OCI-LY7 (cell line): ENCODE measurements around the gene AKT3. TPM values are rescaled to one million over a fixed set of nuclear protein-coding genes. Genes with fewer than 3 reads are reported as not detected.

Experiments used
- BruUV-seq: library from RNA; stranded (reverse); fragments of 400-500 nt; replicated peaks from 2 replicates; lab custom pipeline; 2021; lab: Mats Ljungman, UMichigan
- CTCF ChIA-PET: fragments of 300-600 bp; sonication (Branson Sonifier 250); formaldehyde crosslinking; loops from one replicate; lab custom pipeline; 2022; ENCODE audit warnings: antibody characterized with exemption; ENCODE audit not compliant: unreplicated experiment; lab: Charles Lee
- POLR2A ChIA-PET: fragments of 300-600 bp; sonication (Branson Sonifier 250); formaldehyde crosslinking; loops from one replicate; lab custom pipeline; 2022; ENCODE audit warnings: antibody characterized with exemption; lab: Charles Lee
- DNase-seq: peaks from one replicate; pipeline ENCODE4 v3.0.0-alpha.2; 2015; ENCODE audit warnings: low spot score
- H2AFZ ChIP-seq: fragments of 200-600 bp; sonication (generic), shearing (Covaris generic); 2 replicates; pipeline ENCODE4 v1.6.1; 2014; ENCODE audit warnings: mild to moderate bottlenecking, antibody characterized with exemption, low read length, moderate library complexity
- H3K27ac ChIP-seq: fragments of 200-600 bp; sonication (generic); 2 replicates; pipeline ENCODE4 v1.5.1; 2014; ENCODE audit warnings: mixed run types, low read depth, mild to moderate bottlenecking, moderate library complexity, low read length, inconsistent platforms; ENCODE audit not compliant: poor library complexity, severe bottlenecking
- H3K36me3 ChIP-seq: fragments of 200-600 bp; sonication (generic); 2 replicates; pipeline ENCODE4 v1.6.1; 2014; ENCODE audit warnings: mild to moderate bottlenecking, antibody characterized with exemption, low read length, moderate library complexity, mixed read lengths; ENCODE audit not compliant: insufficient read depth
- H3K4me1 ChIP-seq: fragments of 200-600 bp; sonication (generic); 2 replicates; pipeline ENCODE4 v1.5.1; 2014; ENCODE audit warnings: mild to moderate bottlenecking, low read length; ENCODE audit not compliant: insufficient read depth, poor library complexity, severe bottlenecking
- H3K4me2 ChIP-seq: fragments of 200-600 bp; sonication (generic); 2 replicates; pipeline ENCODE4 v1.6.1; 2014; ENCODE audit warnings: mild to moderate bottlenecking, low read length
- H3K4me3 ChIP-seq: fragments of 200-600 bp; sonication (generic); 2 replicates; pipeline ENCODE4 v1.5.1; 2014; ENCODE audit warnings: mild to moderate bottlenecking, low read depth, low read length; ENCODE audit not compliant: poor library complexity, severe bottlenecking
- H3K79me2 ChIP-seq: fragments of 200-600 bp; sonication (generic); 2 replicates; pipeline ENCODE4 v1.6.1; 2016; ENCODE audit warnings: low read depth, mild to moderate bottlenecking, low read length, moderate library complexity, mixed read lengths; ENCODE audit not compliant: insufficient read depth
- H3K9me2 ChIP-seq: fragments of 200-600 bp; sonication (generic); 2 replicates; pipeline ENCODE4 v1.6.1; 2016; ENCODE audit warnings: mild to moderate bottlenecking, low read length, mixed read lengths; ENCODE audit not compliant: insufficient read depth
- H3K9me3 ChIP-seq: fragments of 200-600 bp; sonication (generic); 2 replicates; pipeline ENCODE4 v1.6.1; 2014; ENCODE audit warnings: mild to moderate bottlenecking, mixed run types, low read length, mixed read lengths
- H4K20me1 ChIP-seq: fragments of 200-600 bp; sonication (generic); 2 replicates; pipeline ENCODE4 v1.6.1; 2014; ENCODE audit warnings: mild to moderate bottlenecking, antibody characterized with exemption, low read length, moderate library complexity, mixed read lengths; ENCODE audit not compliant: insufficient read depth
- EZH2phosphoT487 ChIP-seq: fragments of 200-600 bp; sonication (generic); IDR thresholded peaks from 2 replicates; pipeline ENCODE4 v1.6.1; 2018; ENCODE audit warnings: low read depth, borderline replicate concordance, mild to moderate bottlenecking, mixed run types, antibody characterized with exemption, low read length, moderate library complexity, mixed read lengths
- intact Hi-C: fragments of 100-400 bp; cut with micrococcal nuclease; formaldehyde crosslinking; loops from one replicate; pipeline ENCODE4 v1.10.0; 2022; ENCODE audit not compliant: unreplicated experiment
- total RNA-seq, 2 experiments: library from RNA; depleted of rRNA in 1 of 2; stranded (reverse); fragments of >200 nt in 1 of 2; shearing (Covaris generic) in 1 of 2; gene quantifications; 2 replicates each; pipeline ENCODE4 v1.2.3, GENCODE V29; 2014 to 2022
- TF ChIP-seq, protein P1 (sequence below): fragments of 200-600 bp; sonication (generic); conservative IDR thresholded peaks from 2 replicates; pipeline ENCODE4 v1.5.1; 2014; ENCODE audit warnings: mild to moderate bottlenecking, antibody characterized with exemption, low read length, moderate library complexity, mixed read lengths

AKT3 gene
- total RNA-seq, 2 experiments from 2014 or later: 0.29 TPM; not detected in 1

GRCh38 chr1:243715285-243715684 is 134.8 kb downstream of the AKT3 start:
- intact Hi-C loops: no loop called here
- no peaks in the 10 kb centered on the region for H3K79me2 ChIP-seq
- H3K4me1 ChIP-seq: no peaks in the 10 kb centered on the region
- H3K9me3 ChIP-seq: no peaks in the 10 kb centered on the region
- H3K9me2 ChIP-seq: no peaks in the 10 kb centered on the region
- no peak overlapping the region for H2AFZ ChIP-seq
- no peak overlapping the region for H3K4me2 ChIP-seq
- no peak for TF ChIP-seq EZH2phosphoT487
- TF ChIP-seq, protein P1, sequence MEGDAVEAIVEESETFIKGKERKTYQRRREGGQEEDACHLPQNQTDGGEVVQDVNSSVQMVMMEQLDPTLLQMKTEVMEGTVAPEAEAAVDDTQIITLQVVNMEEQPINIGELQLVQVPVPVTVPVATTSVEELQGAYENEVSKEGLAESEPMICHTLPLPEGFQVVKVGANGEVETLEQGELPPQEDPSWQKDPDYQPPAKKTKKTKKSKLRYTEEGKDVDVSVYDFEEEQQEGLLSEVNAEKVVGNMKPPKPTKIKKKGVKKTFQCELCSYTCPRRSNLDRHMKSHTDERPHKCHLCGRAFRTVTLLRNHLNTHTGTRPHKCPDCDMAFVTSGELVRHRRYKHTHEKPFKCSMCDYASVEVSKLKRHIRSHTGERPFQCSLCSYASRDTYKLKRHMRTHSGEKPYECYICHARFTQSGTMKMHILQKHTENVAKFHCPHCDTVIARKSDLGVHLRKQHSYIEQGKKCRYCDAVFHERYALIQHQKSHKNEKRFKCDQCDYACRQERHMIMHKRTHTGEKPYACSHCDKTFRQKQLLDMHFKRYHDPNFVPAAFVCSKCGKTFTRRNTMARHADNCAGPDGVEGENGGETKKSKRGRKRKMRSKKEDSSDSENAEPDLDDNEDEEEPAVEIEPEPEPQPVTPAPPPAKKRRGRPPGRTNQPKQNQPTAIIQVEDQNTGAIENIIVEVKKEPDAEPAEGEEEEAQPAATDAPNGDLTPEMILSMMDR: no peak
- DNase-seq: no peak
- POLR2A ChIA-PET: no interaction called here
- H3K27ac ChIP-seq: no peak overlapping the region
- no peaks in the 10 kb centered on the region; the same call in 1 of the 2 replicates for H4K20me1 ChIP-seq
- CTCF ChIA-PET: no interaction called here
- no TSS peak for BruUV-seq
- H3K36me3 ChIP-seq: no peaks in the 10 kb centered on the region
- H3K4me3 ChIP-seq: no peak overlapping the region

GRCh38 chr1:243713470-243714186 is 136.4 kb downstream of the AKT3 start:
- H3K27ac ChIP-seq: no peak overlapping the region
- no peak overlapping the region for H2AFZ ChIP-seq
- BruUV-seq: no TSS peak
- TF ChIP-seq, protein P1: no peak
- no peak for TF ChIP-seq EZH2phosphoT487
- intact Hi-C loops: no loop called here
- no peaks in the 10 kb centered on the region for H3K9me2 ChIP-seq
- no peaks in the 10 kb centered on the region for H3K4me1 ChIP-seq
- no peak overlapping the region for H3K4me3 ChIP-seq
- CTCF ChIA-PET: no interaction called here
- no peak for DNase-seq
- no peak overlapping the region for H3K4me2 ChIP-seq
- H3K79me2 ChIP-seq: no peaks in the 10 kb centered on the region
- no peaks in the 10 kb centered on the region for H3K9me3 ChIP-seq
- POLR2A ChIA-PET: interaction anchor here (1.6 kb wide), 1 partner anchor 9 kb away, joined by 4 read pairs; no protein-coding TSS in a partner anchor
- H3K36me3 ChIP-seq: no peaks in the 10 kb centered on the region
- no peaks in the 10 kb centered on the region; the same call in 1 of the 2 replicates for H4K20me1 ChIP-seq

DNA sequence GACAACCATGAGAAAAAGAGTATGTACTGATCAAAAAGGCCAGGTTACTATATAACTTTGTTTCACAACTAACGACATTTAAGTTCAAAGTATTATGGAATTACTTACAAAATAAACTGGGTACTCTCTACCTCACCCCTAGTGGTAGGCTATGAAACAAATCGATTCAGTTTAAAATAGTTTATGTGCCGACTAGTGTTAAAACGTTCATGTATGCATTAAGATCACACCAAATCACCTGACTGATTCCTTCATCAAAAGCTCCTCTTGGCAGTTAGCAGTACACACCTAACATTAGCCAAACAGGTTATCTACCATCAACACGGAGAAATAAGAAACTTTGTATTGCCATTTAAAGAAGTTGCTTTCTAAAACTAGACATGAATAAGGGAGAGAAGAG is 137.1 kb downstream of the AKT3 start:
- CTCF ChIA-PET: no interaction called here
- intact Hi-C loops: no loop called here
- no peak overlapping the region for H3K4me2 ChIP-seq

More for the DNA sequence above, 137.1 kb downstream of the AKT3 start:
- Histone ChIP-seq H3K4me3 (no peak overlapping the region), H3K36me3 (no peaks in the 10 kb centered on the region), H3K9me2 (no peaks in the 10 kb centered on the region), H4K20me1 (no peaks in the 10 kb centered on the region; the same call in 1 of the 2 replicates), H3K9me3 (no peaks in the 10 kb centered on the region), H2AFZ (no peak overlapping the region), H3K27ac (no peak overlapping the region), H3K79me2 (no peaks in the 10 kb centered on the region), H3K4me1 (no peaks in the 10 kb centered on the region)
- DNase-seq: no peak
- TF ChIP-seq, protein P1: peak; percentile 61
- TF ChIP-seq EZH2phosphoT487: no peak
- BruUV-seq: no TSS peak
- POLR2A ChIA-PET: interaction anchor here (1.4 to 1.6 kb wide), 2 partner anchors 10 to 18 kb away, joined by 4 read pairs; no protein-coding TSS in a partner anchor
